Stimulated activated CD4-positive, alpha-beta T cell treated with anti-CD3 and anti-CD28 coated beads, Interleukin-15, amount 100 ng/mL, for 24 hours (primary cell): ENCODE measurements around the gene PIAS1.
"Not testable (repeated sequence)": the region's sequence is repeated elsewhere in the genome, so short reads cannot be mapped to it uniquely, and the experiment has no call there.

Experiments used
- DNase-seq: peaks from one replicate; pipeline ENCODE4 v3.0.0-alpha.2; 2020

PIAS1 gene

GRCh38 chr15:68205558-68205944 lies 151.4 kb downstream of the PIAS1 start:
- no peak for DNase-seq

GRCh38 chr15:68205954-68206539 lies 151.9 kb downstream of the PIAS1 start:
- no peak for DNase-seq

GRCh38 chr15:68206711-68207151 lies 152.6 kb downstream of the PIAS1 start:
- DNase-seq: no peak

GRCh38 chr15:68207176-68207935 lies 153.2 kb downstream of the PIAS1 start:
- DNase-seq: no peak

GRCh38 chr15:68208136-68208535 lies 154.0 kb downstream of the PIAS1 start:
- DNase-seq: no peak

GRCh38 chr15:68208636-68209240 lies 154.6 kb downstream of the PIAS1 start:
- DNase-seq: no peak

- DNase-seq: no peak
Measured at GRCh38 chr15:68209272-68209671, 155.2 kb downstream of the PIAS1 start.

DNA sequence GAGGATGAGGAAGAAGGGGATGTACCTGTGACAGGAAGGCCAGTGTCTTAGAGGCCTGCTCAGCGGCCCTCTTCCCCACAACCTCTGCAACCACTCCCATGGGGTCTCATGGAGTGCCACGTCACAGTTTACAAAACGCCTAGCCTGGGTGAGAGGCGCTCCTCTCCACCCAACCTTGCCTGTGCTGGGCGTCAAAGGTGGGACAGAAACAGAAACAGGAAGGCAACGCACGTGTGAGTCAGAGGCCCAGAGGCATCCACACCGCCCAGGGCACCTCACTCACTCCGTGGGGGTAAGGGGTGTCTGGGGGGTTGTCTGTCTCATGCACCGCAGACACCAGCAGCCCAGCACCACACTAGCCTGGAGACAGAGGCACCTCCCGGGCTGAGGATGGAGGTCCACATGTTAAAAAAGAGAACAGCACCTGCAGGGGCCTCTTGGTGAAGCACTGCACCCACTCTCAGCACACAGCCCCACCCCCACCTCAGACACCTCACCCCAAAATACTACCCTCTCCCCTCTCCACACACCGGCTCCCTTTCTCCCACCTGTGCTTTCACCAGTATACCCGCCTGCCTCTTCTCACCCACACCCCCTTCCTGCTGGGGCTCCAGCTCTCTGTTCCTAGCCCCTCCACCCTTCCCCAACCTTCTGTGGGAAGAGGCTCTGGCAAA lies 155.8 kb downstream of the PIAS1 start:
- peak; percentile 64 for DNase-seq

- DNase-seq: no peak
Measured at GRCh38 chr15:68210409-68210756, 156.3 kb downstream of the PIAS1 start.

GRCh38 chr15:68210821-68211655 lies 156.9 kb downstream of the PIAS1 start:
- DNase-seq: peak; percentile 63

GRCh38 chr15:68211656-68212320 lies 157.7 kb downstream of the PIAS1 start:
- no peak for DNase-seq

DNA sequence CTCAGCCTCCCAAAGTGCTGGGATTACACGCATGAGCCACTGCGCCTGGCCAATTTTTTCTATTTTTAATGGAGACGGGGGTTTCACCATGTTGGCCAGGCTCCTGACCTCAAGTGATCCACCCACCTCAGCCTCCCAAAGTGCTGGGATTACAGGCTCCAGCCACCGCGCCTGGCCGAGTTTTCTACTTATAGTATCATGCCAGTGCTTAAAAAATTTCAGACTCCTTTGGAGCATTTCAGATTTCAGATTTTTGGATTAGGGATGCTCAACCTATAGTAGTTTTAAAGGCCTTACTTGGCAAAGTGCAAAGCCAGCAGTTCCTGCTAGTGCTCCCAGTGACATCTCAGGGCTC lies 159.4 kb downstream of the PIAS1 start:
- not testable (repeated sequence) for DNase-seq

DNA sequence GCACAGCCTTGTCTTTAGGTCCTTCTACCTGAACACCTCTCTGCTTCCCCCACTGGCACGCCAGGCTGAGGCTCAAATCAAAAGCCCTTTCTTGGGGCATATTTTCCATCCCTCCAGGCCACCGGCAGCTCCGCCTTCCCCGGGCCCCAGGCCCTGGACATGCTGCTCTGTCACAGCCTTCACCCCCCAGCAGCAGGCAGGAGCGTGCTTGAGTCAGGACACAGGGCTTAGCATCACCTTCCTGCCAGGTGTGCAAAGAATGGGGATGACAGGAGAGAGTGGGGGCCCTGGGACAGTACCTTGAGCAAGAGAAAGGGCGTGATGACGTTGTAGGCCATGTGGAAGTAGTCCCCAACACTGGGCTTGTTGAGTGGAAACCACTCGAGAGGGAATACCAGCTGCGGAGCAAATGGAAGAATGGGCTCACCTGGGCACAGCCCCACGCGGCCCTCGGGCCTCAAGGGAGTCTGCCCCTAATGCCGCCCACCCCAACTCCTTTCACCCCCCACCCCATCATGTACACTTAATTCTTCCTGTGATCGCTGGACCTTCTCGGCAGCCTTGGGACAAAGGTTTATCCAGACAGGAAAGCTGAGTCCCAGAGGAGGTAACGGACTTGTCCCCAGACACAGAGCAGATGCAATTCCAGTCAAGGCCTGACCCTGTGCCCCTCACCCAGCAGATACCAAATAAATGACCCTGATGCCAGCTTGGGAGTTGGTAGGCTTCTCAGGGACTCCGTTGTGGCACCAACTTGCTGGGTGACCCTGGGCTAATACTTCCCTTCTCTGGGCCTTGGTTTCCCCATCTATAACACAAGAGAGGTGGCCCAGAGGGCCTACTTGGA lies 160.1 kb downstream of the PIAS1 start:
- DNase-seq: no peak

- DNase-seq: no peak
Measured at GRCh38 chr15:68214838-68215254, 160.7 kb downstream of the PIAS1 start.

GRCh38 chr15:68217341-68217740 lies 163.2 kb downstream of the PIAS1 start:
- no peak for DNase-seq

DNA sequence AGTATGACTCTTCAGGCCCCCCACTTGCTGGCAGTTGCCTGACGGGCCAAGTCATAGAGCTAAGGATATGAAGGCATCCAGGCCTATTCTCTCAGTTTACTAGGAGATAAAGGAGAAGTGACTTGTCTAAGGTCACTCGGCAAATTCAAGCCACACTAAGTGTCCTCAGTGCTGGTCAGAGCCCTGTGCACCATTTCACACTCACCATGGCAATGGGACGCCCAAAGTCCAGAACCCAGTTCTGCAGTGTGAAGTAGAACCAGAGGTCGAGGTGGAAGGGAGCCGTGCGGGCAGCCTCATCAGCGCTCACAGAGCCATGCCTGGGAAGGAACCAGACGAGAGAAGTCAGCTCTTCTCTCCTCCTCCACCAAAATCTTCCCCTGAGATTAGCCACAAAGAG lies 164.2 kb downstream of the PIAS1 start:
- no peak for DNase-seq

DNA sequence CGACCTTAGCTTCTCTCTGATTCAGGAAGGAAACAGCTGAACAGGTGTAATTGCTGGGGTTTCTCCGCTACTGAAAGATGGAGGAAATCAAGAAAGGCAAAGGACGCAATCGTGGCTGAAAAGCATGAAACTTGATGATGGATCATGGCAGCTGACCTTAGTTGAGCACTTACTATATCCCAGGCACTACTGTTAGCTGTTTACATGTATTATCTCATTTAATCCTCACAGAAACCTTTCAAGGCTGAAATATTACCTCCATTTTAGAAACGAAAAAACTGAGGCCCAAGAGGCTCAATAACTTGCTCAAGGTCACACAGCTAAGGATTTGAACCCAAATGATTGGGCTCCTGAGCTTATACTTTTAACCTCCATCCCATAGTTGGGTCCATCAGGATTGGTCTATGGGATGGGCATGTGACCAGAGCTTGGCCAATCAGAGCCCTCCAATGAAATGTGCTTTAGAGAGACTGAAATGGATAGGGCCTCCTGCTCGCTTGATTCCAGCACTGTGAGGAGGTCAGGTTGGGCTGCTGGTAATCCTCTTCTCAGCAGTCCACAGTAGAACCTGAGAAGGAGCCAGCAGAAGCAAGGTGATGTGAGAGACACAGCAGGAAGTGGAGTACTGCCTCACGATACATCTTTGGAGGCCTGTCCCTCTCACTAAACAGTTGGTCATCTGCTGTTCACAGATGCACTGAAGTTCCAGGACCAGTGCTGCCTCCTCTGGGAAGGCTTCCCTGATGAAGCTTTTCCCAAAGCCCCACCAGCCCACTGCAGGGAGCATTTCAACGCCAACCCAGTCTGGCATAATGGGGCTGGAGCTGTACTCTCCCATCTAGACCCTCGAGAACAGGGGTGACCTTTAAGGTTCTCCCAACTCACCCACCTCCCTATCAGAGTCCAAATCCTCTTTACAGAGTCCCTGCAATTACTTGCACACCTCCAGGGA lies 165.0 kb downstream of the PIAS1 start:
- no peak for DNase-seq

- DNase-seq: no peak
Measured at GRCh38 chr15:68220489-68220888, 166.4 kb downstream of the PIAS1 start.

GRCh38 chr15:68220967-68221366 lies 166.9 kb downstream of the PIAS1 start:
- no peak for DNase-seq
